ENCODE results near the gene CYP26B1.

Gene CYP26B1

GRCh38 chr2:72131371-72131891 lies 16.2 kb downstream of the CYP26B1 start:
- Histone ChIP-seq H3K9ac (ENCODE audit: low read depth, low read length) (no peak overlapping the region), H3K4me3 (ENCODE audit: low read depth, low read length) (no peak overlapping the region), H3K4me1 (ENCODE audit: control insufficient read depth, insufficient read depth, low read length) (peaks cover 5% of the 10 kb centered on the region), H3K36me3 (ENCODE audit: control insufficient read depth, insufficient read depth, low read length) (no peaks in the 10 kb centered on the region), H3K9me3 (ENCODE audit: control insufficient read depth, insufficient read depth, low read length) (no peaks in the 10 kb centered on the region), H3K27me3 (ENCODE audit: control insufficient read depth, insufficient read depth, low read length) (no peaks in the 10 kb centered on the region)

- Histone ChIP-seq H3K4me1 (ENCODE audit: control insufficient read depth, insufficient read depth, low read length) (peaks cover 5% of the 10 kb centered on the region), H3K9ac (ENCODE audit: low read depth, low read length) (no peak overlapping the region), H3K4me3 (ENCODE audit: low read depth, low read length) (no peak overlapping the region), H3K36me3 (ENCODE audit: control insufficient read depth, insufficient read depth, low read length) (no peaks in the 10 kb centered on the region), H3K27me3 (ENCODE audit: control insufficient read depth, insufficient read depth, low read length) (no peaks in the 10 kb centered on the region), H3K9me3 (ENCODE audit: control insufficient read depth, insufficient read depth, low read length) (no peaks in the 10 kb centered on the region)
Measured at GRCh38 chr2:72130659-72131360, 16.9 kb downstream of the CYP26B1 start.

- Histone ChIP-seq H3K9me3 (ENCODE audit: control insufficient read depth, insufficient read depth, low read length) (no peaks in the 10 kb centered on the region), H3K9ac (ENCODE audit: low read depth, low read length) (no peak overlapping the region), H3K4me1 (ENCODE audit: control insufficient read depth, insufficient read depth, low read length) (peaks cover 5% of the 10 kb centered on the region), H3K27me3 (ENCODE audit: control insufficient read depth, insufficient read depth, low read length) (no peaks in the 10 kb centered on the region), H3K4me3 (ENCODE audit: low read depth, low read length) (no peak overlapping the region), H3K36me3 (ENCODE audit: control insufficient read depth, insufficient read depth, low read length) (no peaks in the 10 kb centered on the region)
Measured at GRCh38 chr2:72129681-72130340, 17.9 kb downstream of the CYP26B1 start.

GRCh38 chr2:72128843-72129227 lies 18.8 kb downstream of the CYP26B1 start:
- peaks cover 5% of the 10 kb centered on the region for H3K4me1 ChIP-seq (ENCODE audit: control insufficient read depth, insufficient read depth, low read length)
- H3K4me3 ChIP-seq (ENCODE audit: low read depth, low read length): no peak overlapping the region
- H3K27me3 ChIP-seq (ENCODE audit: control insufficient read depth, insufficient read depth, low read length): no peaks in the 10 kb centered on the region
- no peaks in the 10 kb centered on the region for H3K36me3 ChIP-seq (ENCODE audit: control insufficient read depth, insufficient read depth, low read length)
- no peak overlapping the region for H3K9ac ChIP-seq (ENCODE audit: low read depth, low read length)
- no peaks in the 10 kb centered on the region for H3K9me3 ChIP-seq (ENCODE audit: control insufficient read depth, insufficient read depth, low read length)

GRCh38 chr2:72128059-72128842 lies 19.4 kb downstream of the CYP26B1 start:
- H3K27me3 ChIP-seq (ENCODE audit: control insufficient read depth, insufficient read depth, low read length): no peaks in the 10 kb centered on the region
- peaks cover 5% of the 10 kb centered on the region for H3K4me1 ChIP-seq (ENCODE audit: control insufficient read depth, insufficient read depth, low read length)
- no peak overlapping the region for H3K9ac ChIP-seq (ENCODE audit: low read depth, low read length)
- H3K36me3 ChIP-seq (ENCODE audit: control insufficient read depth, insufficient read depth, low read length): no peaks in the 10 kb centered on the region
- H3K4me3 ChIP-seq (ENCODE audit: low read depth, low read length): no peak overlapping the region
- H3K9me3 ChIP-seq (ENCODE audit: control insufficient read depth, insufficient read depth, low read length): no peaks in the 10 kb centered on the region

GRCh38 chr2:72127401-72128058 lies 20.1 kb downstream of the CYP26B1 start:
- Histone ChIP-seq H3K27me3 (ENCODE audit: control insufficient read depth, insufficient read depth, low read length) (no peaks in the 10 kb centered on the region), H3K36me3 (ENCODE audit: control insufficient read depth, insufficient read depth, low read length) (no peaks in the 10 kb centered on the region), H3K4me1 (ENCODE audit: control insufficient read depth, insufficient read depth, low read length) (peaks cover 5% of the 10 kb centered on the region), H3K9ac (ENCODE audit: low read depth, low read length) (no peak overlapping the region), H3K9me3 (ENCODE audit: control insufficient read depth, insufficient read depth, low read length) (no peaks in the 10 kb centered on the region), H3K4me3 (ENCODE audit: low read depth, low read length) (no peak overlapping the region)

- Histone ChIP-seq H3K4me3 (ENCODE audit: low read depth, low read length) (no peak overlapping the region), H3K27me3 (ENCODE audit: control insufficient read depth, insufficient read depth, low read length) (no peaks in the 10 kb centered on the region), H3K36me3 (ENCODE audit: control insufficient read depth, insufficient read depth, low read length) (no peaks in the 10 kb centered on the region), H3K4me1 (ENCODE audit: control insufficient read depth, insufficient read depth, low read length) (peaks cover 5% of the 10 kb centered on the region), H3K9me3 (ENCODE audit: control insufficient read depth, insufficient read depth, low read length) (no peaks in the 10 kb centered on the region), H3K9ac (ENCODE audit: low read depth, low read length) (no peak overlapping the region)
Measured at GRCh38 chr2:72126186-72127100, 21.2 kb downstream of the CYP26B1 start.

GRCh38 chr2:72124376-72124775 lies 23.3 kb downstream of the CYP26B1 start:
- H3K36me3 ChIP-seq (ENCODE audit: control insufficient read depth, insufficient read depth, low read length): no peaks in the 10 kb centered on the region
- H3K4me3 ChIP-seq (ENCODE audit: low read depth, low read length): no peak overlapping the region
- H3K9ac ChIP-seq (ENCODE audit: low read depth, low read length): no peak overlapping the region
- H3K9me3 ChIP-seq (ENCODE audit: control insufficient read depth, insufficient read depth, low read length): no peaks in the 10 kb centered on the region
- peaks cover 5% of the 10 kb centered on the region for H3K4me1 ChIP-seq (ENCODE audit: control insufficient read depth, insufficient read depth, low read length)
- no peaks in the 10 kb centered on the region for H3K27me3 ChIP-seq (ENCODE audit: control insufficient read depth, insufficient read depth, low read length)

- H3K4me1 ChIP-seq (ENCODE audit: control insufficient read depth, insufficient read depth, low read length): no peaks in the 10 kb centered on the region
- H3K4me3 ChIP-seq (ENCODE audit: low read depth, low read length): no peak overlapping the region
- H3K27me3 ChIP-seq (ENCODE audit: control insufficient read depth, insufficient read depth, low read length): no peaks in the 10 kb centered on the region
- H3K9me3 ChIP-seq (ENCODE audit: control insufficient read depth, insufficient read depth, low read length): no peaks in the 10 kb centered on the region
- no peaks in the 10 kb centered on the region for H3K36me3 ChIP-seq (ENCODE audit: control insufficient read depth, insufficient read depth, low read length)
- no peak overlapping the region for H3K9ac ChIP-seq (ENCODE audit: low read depth, low read length)
Measured at GRCh38 chr2:72121153-72121552, 26.5 kb downstream of the CYP26B1 start.

GRCh38 chr2:72118951-72119350 lies 28.7 kb downstream of the CYP26B1 start:
- H3K9ac ChIP-seq (ENCODE audit: low read depth, low read length): no peak overlapping the region
- H3K9me3 ChIP-seq (ENCODE audit: control insufficient read depth, insufficient read depth, low read length): no peaks in the 10 kb centered on the region
- H3K4me1 ChIP-seq (ENCODE audit: control insufficient read depth, insufficient read depth, low read length): no peaks in the 10 kb centered on the region
- H3K27me3 ChIP-seq (ENCODE audit: control insufficient read depth, insufficient read depth, low read length): no peaks in the 10 kb centered on the region
- no peaks in the 10 kb centered on the region for H3K36me3 ChIP-seq (ENCODE audit: control insufficient read depth, insufficient read depth, low read length)
- no peak overlapping the region for H3K4me3 ChIP-seq (ENCODE audit: low read depth, low read length)

- Histone ChIP-seq H3K4me3 (ENCODE audit: low read depth, low read length) (no peak overlapping the region), H3K9me3 (ENCODE audit: control insufficient read depth, insufficient read depth, low read length) (no peaks in the 10 kb centered on the region), H3K4me1 (ENCODE audit: control insufficient read depth, insufficient read depth, low read length) (no peaks in the 10 kb centered on the region), H3K27me3 (ENCODE audit: control insufficient read depth, insufficient read depth, low read length) (no peaks in the 10 kb centered on the region), H3K9ac (ENCODE audit: low read depth, low read length) (no peak overlapping the region), H3K36me3 (ENCODE audit: control insufficient read depth, insufficient read depth, low read length) (no peaks in the 10 kb centered on the region)
Measured at GRCh38 chr2:72118386-72118785, 29.3 kb downstream of the CYP26B1 start.
